Measurements from ENCODE around the gene TIGD3.

The TIGD3 gene

GRCh38 chr11:65390996-65391395, 36.4 kb downstream of the TIGD3 start:
- DNase-seq, result no peak

- no peak for DNase-seq
Measured at GRCh38 chr11:65392186-65392829, 37.8 kb downstream of the TIGD3 start.

- no peak for DNase-seq
Measured at GRCh38 chr11:65392899-65393298, 38.3 kb downstream of the TIGD3 start.

GRCh38 chr11:65393513-65394079, 39.0 kb downstream of the TIGD3 start:
- DNase-seq, result no peak

GRCh38 chr11:65394125-65394536, 39.6 kb downstream of the TIGD3 start:
- DNase-seq, result no peak

GRCh38 chr11:65395961-65396530, 41.5 kb downstream of the TIGD3 start:
- no peak for DNase-seq

- DNase-seq, result no peak
Measured at GRCh38 chr11:65396769-65397745, 42.5 kb downstream of the TIGD3 start.

GRCh38 chr11:65398362-65398910, 43.9 kb downstream of the TIGD3 start:
- DNase-seq, result no peak

GRCh38 chr11:65399249-65399648, 44.7 kb downstream of the TIGD3 start:
- DNase-seq, result no peak

- no peak for DNase-seq
Measured at GRCh38 chr11:65399845-65400244, 45.3 kb downstream of the TIGD3 start.

- DNase-seq, result no peak
Measured at GRCh38 chr11:65400307-65401072, 45.9 kb downstream of the TIGD3 start.

- DNase-seq, result no peak
Measured at GRCh38 chr11:65401073-65401802, 46.7 kb downstream of the TIGD3 start.

- no peak for DNase-seq
Measured at GRCh38 chr11:65401803-65402248, 47.3 kb downstream of the TIGD3 start.

GRCh38 chr11:65402790-65403189, 48.2 kb downstream of the TIGD3 start:
- DNase-seq, result no peak

- no peak for DNase-seq
Measured at GRCh38 chr11:65403607-65404121, 49.1 kb downstream of the TIGD3 start.

GRCh38 chr11:65404210-65404609, 49.7 kb downstream of the TIGD3 start:
- no peak for DNase-seq

- DNase-seq, result no peak
Measured at GRCh38 chr11:65404638-65405339, 50.2 kb downstream of the TIGD3 start.

All from NCI-H345 (cell line).